ENCODE data around the gene MMP1.
"Not testable (repeated sequence)": the region's sequence is repeated elsewhere in the genome, so short reads cannot be mapped to it uniquely, and the experiment has no call there.

MMP1 gene

DNA sequence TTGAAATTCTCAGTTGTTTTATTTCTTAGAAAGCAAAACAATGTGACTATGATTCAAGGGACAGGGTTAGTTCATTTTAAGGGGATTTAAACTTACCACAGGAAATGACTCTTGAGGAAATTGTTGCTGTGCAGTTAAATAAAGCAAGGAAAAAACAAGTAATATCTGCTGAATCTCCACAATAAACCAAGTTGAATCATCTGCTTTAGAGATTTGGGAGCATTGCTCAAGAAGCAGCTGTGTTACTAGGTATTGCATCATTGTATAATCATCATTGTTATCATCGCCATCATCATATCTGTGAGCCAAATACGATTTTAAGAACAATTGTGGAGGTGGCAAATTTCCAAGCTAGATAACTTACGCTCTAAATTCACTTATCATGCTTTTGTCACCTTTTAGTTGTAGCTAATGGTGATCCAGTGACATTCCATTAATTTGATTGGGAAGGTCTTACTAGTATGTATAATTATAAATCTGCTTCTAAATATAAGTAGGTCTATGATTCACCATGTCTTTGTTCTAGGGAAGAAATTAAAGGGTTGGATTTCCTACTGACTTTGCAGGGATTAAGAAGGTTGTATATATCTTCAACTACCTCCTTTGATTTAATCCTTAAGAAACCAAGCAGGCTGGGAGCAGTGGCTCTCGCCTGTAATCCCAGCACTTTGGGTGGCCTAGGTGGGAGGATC is 37.5 kb downstream of the MMP1 start:
- DNase-seq (ENCODE audit: low spot score) = no peak

DNA sequence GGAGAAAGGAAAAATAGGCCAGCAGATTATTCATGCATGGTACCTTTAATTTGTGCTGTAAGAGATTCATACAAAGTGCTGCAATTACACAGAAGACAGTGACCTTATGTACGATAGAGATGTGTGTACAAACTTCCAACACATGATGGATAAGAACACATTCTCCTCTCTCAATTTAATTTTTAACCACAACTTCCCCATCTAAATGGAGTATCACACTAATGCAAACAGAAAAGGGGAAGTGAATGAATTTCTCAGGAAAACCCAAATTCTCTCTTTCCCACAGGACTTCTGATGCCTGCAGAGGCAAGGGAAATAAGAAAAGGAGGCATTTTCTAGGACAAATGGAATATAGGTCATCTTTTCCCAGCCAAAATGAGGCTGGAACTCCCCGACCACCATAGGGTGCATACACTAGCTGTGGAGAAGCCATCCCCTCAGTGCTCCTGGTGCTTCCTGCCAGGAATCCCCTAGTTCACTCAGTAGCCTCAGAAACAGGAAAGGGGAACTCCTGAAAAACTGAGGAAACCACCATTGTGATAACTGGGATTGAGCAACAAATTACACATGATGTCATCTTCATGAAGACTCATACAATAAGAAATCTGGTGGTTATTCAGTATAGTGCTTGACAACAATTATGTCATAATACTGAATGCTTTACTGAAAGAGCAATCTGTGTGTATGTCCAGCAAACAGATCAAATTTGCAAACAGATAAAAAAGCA is 40.0 kb downstream of the MMP1 start:
- DNase-seq (ENCODE audit: low spot score) = no peak

DNA sequence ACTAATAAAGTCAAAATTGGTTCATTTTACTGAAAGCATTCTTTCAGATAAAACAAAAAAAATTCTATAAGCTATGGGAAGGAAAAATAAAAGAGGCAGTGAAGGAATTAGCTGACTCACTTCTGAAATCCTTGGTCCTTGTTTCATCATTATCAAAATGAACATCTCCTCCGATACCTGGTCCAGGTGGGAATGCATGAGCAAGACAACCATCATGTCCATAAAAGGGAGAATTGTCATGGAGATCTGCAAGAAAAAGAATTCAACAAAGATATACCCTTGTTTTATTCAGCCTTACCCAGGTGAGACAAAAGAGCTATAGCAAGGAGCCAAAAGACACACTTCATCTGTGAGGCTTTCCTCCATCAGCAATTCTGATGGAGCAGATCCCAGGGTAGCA is 44.7 kb downstream of the MMP1 start:
- no peak for DNase-seq (ENCODE audit: low spot score)

DNA sequence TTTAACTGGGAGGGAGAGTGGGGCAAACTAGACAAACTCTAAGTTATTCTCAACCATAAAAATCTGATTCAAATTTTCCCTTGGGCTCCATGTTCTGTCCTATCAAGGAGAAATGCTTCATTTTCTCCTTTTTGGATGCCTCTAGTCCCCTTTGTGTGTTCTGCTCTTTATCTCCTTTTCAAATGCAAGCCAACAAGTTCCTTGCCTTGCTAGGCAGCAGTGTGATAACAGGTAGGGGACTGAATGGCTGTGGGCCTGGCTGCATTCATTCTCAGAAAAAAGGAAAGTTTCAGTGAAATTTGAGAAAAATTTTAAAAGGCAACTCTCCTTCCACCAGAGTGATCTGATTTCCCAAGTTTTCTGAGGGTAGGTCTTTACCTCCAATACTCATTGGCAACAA is 46.3 kb downstream of the MMP1 start:
- no peak for DNase-seq (ENCODE audit: low spot score)

DNA sequence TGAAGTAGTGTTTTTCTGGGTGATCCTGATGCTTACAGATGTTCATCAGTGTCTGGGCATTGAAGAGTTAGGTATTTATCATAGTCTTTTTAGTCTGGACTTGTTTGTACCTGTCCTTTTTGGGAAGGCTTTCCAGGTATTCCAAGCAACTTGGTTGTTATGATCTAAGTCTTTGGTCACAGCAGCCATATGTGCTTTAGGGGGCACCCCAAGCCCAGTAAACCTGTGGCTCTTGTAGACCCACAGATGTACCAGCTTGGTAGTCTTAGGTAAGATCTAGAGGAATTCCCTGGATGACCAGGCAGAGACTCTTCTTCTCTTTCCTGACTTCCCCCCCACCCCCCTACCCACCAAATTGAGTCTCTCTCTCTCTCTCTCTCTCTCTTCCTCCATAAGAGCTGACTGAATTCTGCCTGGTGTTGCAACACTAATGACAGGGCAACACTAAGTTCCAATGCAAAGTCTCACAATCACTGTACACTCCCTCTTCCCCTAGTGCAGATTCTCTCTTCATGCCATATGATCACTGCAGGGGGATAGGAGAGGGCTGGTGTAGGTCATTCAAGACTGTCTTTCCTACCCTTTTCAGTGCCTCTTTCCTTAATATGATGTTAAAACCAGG is 48.7 kb downstream of the MMP1 start:
- DNase-seq (ENCODE audit: low spot score) = no peak

DNA sequence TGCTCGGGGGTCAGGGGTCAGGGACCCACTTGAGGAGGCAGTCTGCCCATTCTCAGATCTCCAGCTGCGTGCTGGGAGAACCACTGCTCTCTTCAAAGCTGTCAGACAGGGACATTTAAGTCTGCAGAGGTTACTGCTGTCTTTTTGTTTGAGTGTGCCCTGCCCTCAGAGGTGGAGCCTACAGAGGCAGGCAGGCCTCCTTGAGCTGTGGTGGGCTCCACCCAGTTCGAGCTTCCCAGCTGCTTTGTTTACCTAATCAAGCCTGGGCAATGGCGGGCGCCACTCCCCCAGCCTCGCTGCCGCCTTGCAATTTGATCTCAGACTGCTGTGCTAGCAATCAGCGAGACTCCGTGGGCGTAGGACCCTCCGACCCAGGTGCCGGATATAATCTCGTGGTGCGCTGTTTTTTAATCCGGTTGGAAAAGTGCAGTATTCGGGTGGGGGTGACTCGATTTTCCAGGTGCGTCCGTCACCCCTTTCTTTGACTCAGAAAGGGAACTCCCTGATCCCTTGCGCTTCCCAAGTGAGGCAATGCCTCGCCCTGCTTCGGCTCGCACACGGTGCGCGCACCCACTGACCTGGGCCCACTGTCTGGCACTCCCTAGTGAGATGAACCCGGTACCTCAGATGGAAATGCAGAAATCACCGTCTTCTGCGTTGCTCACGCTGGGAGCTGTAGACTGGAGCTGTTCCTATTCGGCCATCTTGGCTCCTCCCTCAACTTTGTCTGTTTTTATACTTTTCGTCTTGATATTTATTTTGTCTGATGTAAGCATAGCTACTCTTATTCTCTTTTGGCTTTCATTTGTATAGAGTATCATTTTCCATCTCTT is 51.0 kb downstream of the MMP1 start:
- not testable (repeated sequence) for DNase-seq (ENCODE audit: low spot score)

Data from ecto neural progenitor cell (in vitro differentiated cells).